ENCODE data around the gene AGXT.

The AGXT gene

DNA sequence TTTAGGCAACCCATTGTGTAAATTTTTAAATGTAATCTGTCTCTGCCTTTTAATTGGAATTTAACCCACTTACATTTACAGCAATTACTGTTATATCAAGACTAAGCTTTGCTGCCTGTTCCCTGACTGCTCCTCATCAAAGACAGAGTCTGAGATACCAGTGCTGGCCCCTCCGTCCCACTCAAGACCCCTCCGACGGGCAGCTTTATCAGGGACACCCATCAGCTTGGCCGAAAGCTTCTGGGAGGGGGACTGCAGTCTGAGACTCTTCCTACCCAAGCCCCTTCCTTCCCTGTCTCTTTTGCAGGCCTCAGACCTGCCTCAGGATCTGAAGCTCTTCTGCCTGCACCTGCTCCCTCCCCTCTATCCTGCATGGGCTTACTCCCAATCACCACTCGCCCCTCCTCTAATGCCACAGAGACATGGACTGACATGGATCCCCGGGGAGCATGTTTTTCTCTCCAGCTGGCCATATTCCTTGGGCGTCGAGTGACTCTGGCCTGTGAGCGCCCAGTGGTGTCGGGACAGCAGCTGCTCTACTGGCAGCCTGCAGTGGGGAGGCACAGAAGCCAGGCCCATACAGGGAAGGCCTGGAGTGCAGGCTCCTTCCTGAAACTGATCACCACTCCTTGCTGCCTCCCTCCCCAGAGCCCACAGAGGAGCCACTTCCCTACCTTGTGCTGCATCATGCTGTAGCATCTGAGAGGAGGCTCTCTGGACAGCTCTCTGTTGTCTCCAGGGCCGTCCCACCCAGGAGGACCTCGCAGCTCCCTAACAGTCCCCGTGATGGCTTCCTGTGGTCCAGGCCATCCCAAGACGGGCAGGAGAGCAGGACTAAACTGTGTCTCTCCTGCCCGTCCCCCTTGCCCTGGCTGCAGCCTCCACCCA lies 44.9 kb upstream of the AGXT start:
- TF ChIP-seq, protein P1, sequence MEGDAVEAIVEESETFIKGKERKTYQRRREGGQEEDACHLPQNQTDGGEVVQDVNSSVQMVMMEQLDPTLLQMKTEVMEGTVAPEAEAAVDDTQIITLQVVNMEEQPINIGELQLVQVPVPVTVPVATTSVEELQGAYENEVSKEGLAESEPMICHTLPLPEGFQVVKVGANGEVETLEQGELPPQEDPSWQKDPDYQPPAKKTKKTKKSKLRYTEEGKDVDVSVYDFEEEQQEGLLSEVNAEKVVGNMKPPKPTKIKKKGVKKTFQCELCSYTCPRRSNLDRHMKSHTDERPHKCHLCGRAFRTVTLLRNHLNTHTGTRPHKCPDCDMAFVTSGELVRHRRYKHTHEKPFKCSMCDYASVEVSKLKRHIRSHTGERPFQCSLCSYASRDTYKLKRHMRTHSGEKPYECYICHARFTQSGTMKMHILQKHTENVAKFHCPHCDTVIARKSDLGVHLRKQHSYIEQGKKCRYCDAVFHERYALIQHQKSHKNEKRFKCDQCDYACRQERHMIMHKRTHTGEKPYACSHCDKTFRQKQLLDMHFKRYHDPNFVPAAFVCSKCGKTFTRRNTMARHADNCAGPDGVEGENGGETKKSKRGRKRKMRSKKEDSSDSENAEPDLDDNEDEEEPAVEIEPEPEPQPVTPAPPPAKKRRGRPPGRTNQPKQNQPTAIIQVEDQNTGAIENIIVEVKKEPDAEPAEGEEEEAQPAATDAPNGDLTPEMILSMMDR (conservative IDR thresholded peaks at IDR 0.05; ENCODE audit: low read length), result no peak
- H3K4me3 ChIP-seq (ENCODE audit: low read length), result no peak overlapping the region
- no peak for DNase-seq (ENCODE audit: low read depth)

DNA sequence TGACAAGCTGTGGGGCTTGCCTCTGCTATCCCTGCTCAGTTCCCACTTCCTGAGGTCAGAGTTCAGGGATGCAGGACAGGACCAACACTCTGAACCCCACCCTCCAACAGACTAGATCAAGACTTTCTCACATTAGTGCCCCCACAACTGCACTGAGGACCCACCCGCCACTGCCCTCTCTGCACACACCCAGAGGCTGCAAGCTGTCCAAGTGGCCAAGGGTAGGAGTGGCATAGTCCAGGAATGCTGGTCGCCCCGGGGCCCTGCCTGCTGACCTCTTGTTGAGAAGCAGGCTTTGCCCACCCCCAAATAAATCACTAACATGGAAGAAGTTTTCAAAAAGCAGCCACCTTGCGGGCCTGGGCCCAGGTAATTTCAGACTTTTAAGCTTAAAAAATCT lies 43.1 kb upstream of the AGXT start:
- H3K4me3 ChIP-seq (ENCODE audit: low read length), result no peak overlapping the region
- no peak for DNase-seq (ENCODE audit: low read depth)
- TF ChIP-seq, protein P1 (conservative IDR thresholded peaks at IDR 0.05; ENCODE audit: low read length), result no peak

DNA sequence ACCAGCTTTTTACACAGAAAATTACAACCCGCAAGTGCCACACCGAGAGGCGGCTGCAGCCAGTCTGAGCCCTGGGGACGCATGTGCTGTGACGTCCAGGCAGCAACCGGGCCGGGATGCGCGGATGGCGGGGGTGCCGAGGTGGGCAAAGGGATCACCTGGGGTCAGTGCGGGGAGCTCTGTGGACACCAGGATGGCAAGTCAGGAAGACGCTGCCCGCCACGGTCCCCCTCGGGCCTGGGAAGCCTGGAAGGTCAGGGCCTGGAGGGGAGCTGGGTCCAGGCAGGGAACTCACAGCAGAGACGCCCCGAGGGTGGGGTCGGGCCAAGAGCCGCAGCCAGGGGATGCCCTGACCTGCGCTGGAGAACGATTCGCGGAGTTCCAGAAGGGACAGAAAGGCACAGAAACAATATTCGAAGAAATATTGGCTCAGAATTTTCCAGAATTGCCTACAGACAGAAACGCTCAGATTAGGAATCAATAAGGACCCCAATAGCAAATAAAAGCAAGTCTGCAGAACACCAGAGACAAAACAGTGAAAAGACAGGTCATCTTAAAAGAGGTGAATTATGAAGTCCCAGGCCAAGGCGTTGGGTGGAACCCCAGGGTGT lies 36.9 kb upstream of the AGXT start:
- TF ChIP-seq, protein P1 (conservative IDR thresholded peaks at IDR 0.05; ENCODE audit: low read length), result no peak
- no peak for DNase-seq (ENCODE audit: low read depth)
- H3K4me3 ChIP-seq (ENCODE audit: low read length), result peak overlapping the region; percentile 22

DNA sequence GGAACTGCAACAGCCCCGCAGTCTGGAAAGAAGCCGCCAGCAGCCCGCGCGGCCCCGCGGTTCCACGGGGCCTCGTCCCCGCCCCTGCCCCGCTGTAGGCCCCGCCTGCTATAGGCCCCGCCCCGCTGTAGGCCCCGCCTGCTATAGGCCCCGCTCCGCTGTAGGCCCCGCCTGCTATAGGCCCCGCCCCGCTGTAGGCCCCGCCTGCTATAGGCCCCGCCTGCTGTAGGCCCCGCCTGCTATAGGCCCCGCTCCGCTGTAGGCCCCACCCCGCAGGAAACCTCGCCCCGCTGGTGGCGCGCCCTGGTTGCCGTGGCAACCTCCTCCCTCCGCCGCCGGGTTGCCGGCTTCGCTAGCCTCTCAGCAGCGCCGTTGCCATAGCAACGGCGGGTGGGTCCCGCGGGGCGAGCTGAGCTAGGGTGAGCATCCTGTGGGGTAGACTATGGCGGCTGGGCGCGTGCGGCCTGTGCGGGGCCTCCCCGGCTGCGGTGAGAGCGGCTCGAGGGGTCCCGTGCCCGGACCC lies 36.4 kb upstream of the AGXT start:
- H3K4me3 ChIP-seq (ENCODE audit: low read length), result peak overlapping the region; percentile 22

DNA sequence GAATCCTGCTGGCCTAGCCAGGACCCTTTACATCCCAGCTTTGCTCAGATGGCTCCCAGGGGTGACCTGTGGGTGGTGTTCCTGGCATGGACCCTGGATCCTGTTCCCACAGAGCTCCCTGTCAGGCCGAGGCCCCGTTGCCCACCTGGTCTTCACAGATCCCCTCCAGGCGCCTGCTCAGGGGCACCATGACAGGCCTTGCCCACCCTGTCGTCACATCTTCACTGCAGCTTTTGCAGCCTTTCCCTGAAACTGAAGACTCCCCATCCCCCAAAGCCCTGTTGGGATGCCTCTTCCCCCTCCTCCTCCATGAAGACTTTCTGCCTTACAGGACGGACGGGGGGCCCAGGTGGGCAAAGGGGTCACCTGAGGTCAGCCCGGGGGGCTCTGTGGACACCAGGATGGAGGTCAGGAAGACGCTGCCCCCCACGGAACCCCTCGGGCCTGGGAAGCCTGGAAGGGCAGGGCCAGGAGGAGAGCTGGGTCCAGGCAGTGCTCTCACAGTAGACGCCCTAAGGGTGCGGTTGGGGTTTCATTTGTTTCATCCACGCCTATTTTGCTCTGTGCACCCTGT lies 35.6 kb upstream of the AGXT start:
- no peak for DNase-seq (ENCODE audit: low read depth)
- H3K4me3 ChIP-seq (ENCODE audit: low read length), result no peak overlapping the region
- TF ChIP-seq, protein P1 (conservative IDR thresholded peaks at IDR 0.05; ENCODE audit: low read length), result no peak

More for the DNA sequence above, 36.4 kb upstream of the AGXT start:
- DNase-seq (ENCODE audit: low read depth), result peak; percentile 76
- TF ChIP-seq, protein P1 (conservative IDR thresholded peaks at IDR 0.05; ENCODE audit: low read length), result no peak

DNA sequence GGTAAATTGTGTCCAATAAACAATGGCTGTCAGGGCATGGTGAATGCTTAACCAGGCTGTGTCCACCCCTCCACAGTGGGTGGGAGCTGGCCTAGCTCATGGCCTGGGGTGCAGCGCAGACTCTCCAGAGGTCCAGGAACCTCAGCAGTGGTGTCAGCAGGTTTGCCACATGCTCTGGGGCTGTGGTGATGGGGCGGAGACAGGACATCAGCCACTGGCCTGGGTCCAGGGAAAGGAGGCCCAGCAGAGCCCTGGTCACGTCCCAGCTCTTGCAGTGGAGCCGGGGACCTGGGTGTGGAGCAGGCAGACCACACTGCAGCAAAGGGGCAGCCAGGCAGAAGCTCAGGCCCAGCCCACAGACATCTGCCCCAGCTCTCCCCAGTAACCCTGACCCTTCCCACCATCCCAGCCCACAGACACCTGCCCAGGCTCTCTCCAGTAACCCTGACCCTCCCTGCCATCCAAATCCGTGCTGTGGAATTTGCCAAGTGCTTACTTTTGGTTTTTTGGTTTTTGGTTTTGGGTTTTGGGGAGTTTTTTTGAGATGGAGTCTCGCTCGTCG lies 34.8 kb upstream of the AGXT start:
- no peak overlapping the region for H3K4me3 ChIP-seq (ENCODE audit: low read length)
- TF ChIP-seq, protein P1 (conservative IDR thresholded peaks at IDR 0.05; ENCODE audit: low read length), result no peak
- DNase-seq (ENCODE audit: low read depth), result no peak
